CD4-positive, alpha-beta T cell treated with Interleukin-17A for 4 hours (primary cell): ENCODE results near the gene TRMT61A.
A peak's percentile ranks its signal among the peaks of the same experiment; 100 is the strongest.

ENCODE experiments used
- DNase-seq: peaks from one replicate; pipeline ENCODE4 v3.0.0-alpha.2; 2020; ENCODE audit warnings: mixed read lengths

The TRMT61A gene

DNA sequence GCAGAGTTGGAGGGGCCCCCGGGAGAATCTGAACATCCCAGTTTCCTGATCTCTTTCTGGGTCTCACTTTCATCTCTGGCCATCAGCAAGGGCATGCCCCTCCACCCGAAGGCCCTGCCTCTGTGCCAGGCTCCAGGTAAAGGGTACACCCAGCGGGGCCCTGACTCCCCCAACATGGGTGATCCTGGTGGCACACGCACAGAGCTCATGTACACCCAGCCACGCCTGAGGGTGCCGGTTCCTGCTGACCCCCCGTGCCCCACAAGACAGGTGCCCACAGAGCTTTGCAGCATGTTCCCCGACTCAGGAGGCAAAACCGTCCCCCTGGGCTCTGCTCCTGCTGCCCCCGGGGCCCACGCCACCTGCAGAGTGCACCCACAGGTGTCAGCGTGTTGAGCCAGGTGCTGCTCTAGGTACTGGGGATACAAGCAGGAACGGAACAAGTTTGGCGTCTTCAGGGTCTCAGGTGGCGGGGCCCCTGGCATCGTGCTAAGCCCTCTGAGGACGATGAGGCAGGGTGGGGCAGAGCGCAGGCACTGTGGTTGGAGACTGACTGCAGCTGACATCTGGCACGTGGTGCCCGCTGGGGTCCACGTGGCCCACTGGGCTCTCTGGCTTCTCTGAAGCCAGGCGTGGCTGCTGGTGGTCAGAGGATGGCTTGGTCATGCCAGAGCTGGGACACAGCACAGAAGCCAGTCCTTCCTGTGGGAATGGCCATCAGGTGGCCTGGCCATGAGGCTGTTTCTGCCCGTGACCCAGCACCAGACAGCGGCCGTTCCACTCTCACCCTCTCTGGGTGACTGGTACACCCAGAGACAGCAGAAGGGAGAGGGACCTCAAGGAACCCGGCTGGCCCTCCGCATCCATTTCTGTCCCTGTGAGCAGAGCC is 19.7 kb downstream of the TRMT61A start:
- no peak for DNase-seq

DNA sequence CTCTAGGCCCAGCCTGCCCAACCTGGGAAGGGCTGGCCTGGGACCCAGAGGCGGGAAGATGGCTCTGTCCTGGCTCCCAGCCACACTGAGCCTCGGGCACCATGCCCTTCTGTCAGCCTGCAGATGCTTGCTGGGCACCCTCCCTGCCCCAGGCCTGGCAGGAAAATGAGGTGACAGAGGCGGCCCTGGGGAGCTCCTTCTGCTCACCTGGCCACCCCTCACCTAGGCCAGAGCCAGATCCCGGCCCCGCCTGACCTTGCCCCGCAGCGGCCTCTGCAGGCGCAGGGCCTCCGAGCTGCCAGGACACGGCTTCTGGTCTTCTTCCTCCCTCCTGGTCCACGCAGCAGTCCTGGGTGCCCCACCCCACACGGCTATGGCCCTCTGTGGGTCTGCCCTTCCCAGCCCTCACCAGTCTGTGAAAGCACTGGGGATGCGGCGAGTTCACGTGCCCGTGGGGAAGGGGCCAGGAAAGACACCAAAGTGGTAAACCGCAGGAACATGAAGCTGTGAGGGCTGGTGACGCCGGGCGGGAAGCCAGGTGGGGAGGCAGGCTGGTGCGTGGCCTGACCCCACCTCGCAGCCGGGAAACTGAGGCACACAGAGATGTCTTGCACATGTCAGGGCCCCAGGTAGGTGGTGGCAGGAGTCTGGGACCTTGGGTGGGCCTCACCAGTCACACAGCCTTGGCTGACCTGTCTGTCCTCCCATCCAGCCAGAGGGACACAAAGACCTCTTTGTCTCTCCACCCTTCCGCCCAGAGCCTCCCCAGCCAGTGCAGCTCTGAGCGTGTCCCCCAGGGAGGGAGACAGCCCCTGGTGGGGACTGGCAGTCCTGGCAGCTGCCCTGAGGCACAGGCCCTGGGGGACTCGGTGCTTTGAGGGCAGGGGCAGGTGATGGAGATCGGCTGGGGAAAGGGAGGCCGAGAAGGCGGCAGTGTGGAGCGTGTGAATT is 20.6 kb downstream of the TRMT61A start:
- DNase-seq: no peak

DNA sequence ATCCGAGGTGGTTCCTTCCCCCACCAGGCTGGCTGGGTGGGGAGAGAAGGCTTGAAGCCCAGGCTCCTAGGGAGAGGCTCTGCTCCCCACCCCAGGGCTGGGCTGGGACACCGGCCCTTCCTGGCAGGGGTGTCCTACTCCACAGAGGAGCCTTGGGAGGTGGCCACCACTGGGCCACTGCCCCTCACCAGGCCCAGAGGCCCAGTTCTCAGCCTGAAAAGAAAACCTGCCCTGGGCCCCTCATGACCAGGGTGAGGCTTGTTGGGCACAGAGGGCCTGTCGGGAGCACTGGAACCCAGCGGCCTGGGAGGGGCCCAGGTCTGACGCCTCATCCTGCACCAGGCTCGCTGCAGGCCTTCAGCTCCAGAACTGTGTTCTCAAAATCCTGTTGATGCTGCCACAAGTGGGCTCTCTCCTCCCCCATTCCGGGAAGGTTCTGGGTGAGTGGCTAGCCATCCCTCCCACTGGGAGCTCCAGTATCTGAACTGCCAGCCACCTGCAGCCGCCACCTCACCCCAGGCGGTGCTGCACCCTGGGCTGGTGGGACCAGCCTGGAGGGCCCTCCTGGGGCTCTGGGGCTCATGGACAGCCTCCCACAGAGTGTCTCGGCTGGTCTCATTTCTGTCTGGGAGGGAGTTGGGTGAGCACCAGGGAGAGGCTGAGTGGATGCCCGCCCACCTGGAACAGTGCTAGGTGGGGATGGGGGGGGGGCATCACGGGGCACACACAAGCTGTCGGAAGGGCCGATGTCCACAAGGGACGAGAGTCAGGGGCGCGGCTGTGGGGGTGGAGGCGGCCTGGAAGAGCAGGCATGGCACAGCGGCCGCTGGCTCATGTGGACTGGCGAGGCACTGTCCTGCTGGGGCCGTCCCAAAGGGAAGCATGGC is 21.7 kb downstream of the TRMT61A start:
- no peak for DNase-seq

DNA sequence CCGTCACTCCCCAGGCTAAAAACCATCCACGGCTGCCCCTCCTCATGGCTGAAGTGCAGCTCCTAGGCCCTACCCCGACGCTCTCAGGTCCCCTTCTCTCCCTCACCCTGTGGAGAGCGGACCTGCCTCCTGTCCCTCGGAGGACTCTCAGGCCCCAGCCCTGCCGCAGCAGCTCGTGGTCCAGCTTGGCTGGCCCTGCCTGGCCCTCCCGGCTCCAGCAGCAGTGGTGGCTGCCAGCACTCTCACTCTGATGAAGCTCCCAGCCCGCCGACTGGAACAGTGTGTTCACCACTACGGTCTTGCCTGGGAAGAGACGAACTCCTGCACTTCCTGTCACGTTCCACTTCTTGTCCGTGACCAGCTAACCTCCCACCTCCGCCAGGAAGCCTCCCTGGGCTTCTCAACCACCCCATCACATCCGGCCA is 22.4 kb downstream of the TRMT61A start:
- DNase-seq: no peak

DNA sequence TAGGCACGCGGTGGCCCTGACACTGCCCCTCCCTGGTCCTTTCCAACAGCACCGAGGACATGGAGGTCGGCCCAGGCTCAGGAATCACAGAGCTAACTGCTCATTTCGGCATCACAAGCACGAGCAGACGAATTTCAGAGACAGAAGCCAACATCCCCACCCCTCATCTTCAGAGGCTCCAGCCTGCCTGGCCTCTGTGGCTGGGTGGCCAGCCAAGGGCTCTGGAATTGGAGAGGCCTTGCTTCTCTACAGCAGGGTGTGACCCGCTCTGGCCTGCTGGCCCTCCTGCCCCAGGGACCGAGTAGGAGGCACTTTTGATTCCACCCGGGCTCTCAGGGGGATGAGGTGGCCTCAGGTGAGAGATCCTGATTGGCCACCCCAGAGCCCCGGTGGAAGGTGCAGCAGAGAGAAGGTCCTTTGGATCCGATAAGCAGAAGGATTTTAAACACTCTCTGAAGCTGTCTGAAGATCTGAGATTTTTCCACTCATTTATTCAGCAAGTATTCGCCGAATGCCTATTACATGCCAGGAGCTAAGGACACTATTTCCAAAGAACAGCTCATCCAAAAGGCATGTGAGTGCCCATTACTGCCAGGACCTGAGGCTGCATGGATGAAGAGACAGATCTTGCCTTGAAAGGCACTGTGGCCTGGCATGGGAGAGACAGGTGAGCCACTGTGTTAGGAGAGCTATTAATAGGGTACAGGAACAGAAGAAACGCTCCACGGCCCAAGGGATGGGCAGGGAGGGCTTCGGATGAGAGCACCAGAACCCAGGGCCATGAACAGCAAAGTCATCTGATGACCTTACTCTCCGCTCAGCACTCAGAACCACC is 23.2 kb downstream of the TRMT61A start:
- DNase-seq: no peak

DNA sequence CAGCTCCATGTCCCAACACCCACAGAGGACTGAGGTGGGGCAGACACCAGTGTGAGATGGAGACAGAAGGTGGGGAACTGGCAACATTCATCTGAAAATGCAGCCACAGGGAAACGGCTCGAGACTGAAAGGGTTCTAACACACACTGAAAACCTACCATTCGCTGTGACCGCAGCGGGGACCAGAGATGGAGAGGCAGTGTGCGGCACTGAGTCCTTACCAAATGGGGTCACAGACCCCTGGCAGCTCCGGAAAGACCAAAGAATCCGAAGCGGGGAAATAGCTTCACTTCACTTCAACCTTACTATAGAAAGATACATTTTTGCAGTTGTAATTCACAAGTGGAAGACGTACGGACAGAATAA is 23.8 kb downstream of the TRMT61A start:
- DNase-seq: no peak

DNA sequence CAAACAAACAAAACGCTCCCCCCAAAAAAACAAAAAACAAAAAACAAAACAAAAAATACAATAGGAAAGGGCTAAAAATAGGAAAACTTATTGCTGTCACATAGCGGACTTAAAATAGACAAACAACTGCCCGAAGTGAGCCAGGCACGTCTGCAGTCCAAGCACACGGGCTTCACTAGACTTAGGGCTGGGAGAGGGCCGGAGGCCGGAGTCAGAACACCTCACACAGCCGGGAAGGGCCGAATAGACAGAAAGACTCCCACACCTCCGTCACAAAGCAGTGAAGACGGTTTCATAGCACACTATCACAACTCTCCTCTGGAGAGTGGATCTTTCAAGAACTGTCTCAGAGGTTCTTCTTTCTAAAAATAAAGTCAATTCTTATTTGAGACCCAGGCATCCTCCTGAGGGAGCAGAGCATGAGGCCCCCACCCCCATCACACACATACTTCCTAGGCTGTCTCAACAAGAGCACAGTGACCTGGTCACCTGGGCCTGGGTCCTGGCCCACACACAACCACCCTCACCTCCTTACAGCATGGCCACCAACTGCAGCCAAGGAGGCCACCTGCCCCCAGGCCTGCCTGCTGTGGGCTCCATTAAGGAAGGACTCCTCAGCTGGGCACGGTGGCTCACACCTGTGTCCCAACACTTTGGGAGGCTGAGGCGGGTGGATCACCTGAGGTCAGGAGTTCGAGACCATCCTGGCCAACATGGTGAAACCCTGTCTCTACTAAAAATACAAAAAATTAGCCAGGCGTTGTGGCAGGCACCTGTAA is 26.8 kb downstream of the TRMT61A start:
- DNase-seq: no peak

DNA sequence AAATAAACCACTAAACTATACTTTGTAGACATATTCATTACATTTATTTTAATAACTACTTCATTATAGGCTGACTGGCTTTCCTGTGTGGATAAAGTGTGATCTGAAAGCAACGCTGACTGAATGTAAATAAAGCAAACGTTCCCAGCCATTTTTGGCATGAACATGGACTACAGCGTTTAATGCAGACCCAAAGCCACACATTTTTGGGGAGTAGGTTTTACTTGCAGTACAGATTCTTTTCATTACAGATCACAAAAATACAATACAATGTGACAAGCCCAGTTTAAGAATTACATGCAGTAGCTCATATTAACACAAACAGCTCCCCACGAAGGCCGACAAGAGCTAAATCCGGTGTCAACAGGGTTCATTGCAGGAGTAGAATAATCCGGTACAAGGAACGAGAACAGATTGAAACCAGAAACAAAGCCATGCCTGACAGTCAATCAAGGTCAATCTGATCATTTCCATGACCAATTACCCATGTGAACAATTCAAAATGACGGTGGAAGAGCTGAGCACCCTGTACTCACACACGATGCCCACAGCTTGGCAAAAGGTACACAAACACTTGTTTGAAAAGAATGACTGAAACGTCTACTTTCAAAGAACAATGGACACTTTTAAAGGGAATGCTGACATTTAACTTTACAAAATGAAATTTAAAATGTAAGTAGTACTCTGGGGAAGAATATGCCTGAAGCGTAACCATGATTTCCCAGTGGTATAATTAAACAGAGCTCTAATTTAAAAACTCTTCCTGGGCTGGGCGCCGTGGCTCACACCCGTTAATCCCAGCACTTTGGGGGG is 28.2 kb downstream of the TRMT61A start:
- no peak for DNase-seq

DNA sequence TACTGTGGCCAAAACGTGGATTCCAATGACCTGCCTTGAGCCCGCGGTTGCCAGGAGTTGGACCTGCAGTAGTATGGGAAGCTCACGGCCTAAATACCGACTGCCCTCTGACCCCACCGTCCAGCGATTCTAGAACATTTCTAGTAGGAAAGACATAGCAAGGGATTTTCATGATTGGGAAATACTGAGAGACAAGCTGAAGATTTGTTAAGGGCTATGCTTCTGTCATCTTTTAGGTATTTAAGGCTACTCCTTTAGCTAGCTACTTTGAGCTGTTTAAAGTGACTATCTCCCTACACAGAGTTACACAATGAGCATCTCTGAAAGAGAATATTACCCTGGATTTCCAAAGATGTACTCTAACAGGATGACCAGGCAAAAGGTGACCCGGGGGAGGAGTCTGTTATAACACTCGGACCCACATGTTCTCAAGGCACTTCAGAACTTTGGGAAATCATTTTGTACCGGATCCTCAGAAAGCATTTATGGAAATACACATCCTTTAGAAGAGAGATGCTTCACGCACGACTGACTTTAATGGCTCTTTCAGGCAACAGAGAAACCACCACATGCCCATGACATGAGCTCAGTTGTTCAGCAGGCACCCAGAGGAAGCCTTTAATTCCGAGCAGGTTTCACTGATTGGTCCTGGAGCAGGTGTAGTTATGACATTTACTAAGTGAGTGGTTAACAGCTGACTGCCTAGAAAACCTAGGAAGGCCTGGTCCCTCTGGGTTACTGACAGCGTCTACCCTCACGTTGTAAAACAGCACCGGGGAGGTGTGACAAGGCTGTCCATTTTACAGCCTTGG is 29.3 kb downstream of the TRMT61A start:
- DNase-seq: no peak

DNA sequence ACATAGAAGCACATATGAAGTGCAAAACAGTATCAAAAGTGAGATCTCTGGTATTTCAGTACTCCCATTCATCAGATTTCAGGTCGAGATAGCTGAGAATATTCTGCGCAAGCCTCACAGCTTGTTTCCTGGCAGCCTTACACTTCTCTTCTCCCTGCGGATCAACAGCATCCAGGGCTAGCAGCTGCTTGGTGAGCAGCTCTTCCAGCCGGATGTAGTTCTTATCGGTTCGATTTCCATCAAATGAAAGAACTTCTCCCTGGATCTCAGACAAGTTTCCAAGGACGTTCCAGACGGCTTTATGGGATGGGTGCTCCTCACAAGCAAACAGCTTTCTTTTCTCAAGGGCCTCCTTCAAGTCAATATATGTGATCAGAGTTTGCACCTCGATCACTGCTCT is 30.8 kb downstream of the TRMT61A start:
- no peak for DNase-seq

DNA sequence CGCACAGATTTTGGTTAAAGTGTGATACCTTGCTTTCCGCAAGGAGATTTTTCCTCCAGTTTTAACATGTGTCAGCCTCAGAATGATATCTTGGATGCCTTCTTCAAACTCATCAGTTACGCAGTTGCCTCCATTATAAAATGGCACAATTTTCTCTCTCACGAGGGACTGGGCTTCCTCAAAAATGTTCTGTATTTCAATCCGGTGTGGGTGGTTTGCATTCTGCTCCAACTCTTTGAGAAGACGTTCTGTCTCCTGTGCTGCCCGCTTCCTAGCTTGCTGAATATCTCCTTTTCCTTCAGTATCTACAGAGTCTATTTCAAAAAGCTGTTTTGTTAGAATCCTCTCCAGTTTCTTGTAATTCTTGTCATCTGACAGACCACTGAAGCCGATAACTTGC is 31.7 kb downstream of the TRMT61A start:
- no peak for DNase-seq

DNA sequence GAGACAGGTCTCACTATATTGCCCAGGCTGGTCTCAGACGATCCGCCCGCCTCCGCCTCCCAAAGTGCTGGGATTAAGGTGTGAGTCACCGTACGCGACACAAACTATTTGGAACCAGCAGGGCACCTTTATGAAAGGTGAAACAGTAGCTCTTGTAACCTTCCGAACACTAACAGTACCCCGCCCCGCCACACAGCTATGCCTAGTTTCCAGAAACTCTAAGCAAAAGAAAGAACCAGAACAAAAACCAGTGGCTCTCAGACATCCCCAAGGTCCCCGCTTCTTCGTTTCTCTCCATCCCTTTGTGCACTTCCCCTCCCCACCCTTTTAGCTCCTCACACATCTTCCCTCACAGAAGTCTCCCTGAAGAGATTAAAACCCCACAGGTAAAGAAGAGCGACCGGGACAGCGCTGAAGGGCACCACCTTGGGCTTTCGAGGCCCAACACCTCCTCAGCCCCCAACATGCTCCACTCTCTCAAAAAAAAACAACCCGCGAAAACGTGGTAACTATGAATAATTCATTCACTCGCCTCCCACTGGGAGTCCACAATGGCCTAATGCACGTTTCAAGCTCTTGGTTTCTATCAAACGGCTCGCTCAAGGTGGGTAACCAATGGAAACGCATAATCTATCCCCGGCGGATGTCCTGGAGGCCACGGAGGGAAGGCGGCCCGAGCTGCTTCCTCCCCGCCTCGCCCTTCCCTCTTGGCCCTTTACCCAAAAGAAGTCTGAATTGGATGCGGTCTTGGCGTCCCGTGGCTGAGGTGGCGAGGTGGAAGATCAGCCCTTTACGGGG is 32.6 kb downstream of the TRMT61A start:
- peak; percentile 23 for DNase-seq

DNA sequence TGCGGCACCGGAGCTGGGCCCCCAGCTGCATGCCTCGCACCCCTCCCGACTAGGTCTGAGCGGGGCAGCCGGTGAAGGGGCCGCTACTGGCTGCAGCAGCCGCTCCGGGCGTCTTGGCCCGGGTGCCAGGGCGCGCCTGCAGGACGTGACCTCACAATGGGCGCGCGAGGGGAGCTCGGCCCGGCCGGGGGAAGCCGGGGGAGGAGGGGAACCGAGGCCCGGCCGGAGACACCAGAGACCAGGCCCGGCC is 33.1 kb downstream of the TRMT61A start:
- no peak for DNase-seq

DNA sequence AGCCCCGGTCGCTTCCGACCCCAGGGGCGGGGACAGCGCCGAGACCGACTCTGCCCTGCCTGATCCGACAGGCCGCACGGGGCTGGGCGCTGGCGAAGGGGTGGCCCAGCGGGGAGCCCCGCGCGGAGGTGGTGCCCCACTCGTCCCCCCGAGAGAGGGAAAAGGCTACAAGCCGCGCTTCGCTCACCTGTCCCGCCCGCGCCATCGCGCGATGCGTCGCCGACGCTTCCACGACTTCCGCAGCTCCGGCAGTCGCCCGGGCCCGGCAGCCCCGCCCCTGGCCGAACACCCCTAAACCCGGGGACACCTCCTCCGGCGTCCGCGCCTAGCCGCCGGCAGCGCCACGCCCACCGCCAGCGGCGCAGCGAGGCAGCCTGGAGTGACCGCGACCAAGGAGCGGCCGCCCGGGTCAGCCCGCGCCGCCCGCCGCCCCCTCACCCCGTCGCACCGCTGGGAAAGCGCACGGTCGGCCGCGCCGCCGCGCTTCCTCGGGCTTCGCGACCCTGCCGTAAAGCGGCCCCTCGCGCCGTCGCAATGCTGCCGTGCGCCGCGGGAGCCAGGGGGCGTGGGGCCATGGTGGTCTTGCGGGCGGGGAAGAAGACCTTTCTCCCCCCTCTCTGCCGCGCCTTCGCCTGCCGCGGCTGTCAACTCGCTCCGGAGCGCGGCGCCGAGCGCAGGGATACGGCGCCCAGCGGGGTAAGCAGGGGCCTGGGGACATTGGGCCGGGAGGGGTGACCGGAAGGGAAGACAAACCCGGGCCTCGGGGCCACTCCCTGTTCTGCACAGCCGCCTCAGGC is 33.6 kb downstream of the TRMT61A start, which contains the start of the genes BAG5 and COA8:
BAG5 (minus strand) TSS at position 229 of the 797 bp plus-strand sequence. CDS start 1,493 bp downstream, outside the sequence.
COA8 (plus strand) TSS at position 532 of the 797 bp plus-strand sequence; CDS start at position 574, 42 bp downstream.
- peak; percentile 87 for DNase-seq

DNA sequence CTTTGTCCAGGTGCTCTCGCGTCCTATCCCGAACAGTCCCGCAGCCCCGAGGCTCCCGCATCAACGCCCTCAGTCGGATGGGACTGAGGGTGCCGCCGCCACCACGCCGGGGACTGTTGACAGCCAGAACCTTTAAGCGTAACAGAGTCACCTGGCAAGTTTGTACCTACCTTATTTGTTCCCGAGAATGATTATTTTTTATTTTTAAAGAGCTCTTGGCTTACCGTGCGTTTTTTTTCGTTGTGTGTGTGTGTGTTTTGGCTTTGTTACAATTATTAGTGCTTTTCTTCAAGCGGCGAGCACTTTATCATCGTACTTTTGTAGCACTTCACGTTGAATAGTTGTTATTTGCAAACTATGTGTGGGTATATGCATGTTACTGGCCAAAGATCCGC is 34.2 kb downstream of the TRMT61A start:
- DNase-seq: no peak

DNA sequence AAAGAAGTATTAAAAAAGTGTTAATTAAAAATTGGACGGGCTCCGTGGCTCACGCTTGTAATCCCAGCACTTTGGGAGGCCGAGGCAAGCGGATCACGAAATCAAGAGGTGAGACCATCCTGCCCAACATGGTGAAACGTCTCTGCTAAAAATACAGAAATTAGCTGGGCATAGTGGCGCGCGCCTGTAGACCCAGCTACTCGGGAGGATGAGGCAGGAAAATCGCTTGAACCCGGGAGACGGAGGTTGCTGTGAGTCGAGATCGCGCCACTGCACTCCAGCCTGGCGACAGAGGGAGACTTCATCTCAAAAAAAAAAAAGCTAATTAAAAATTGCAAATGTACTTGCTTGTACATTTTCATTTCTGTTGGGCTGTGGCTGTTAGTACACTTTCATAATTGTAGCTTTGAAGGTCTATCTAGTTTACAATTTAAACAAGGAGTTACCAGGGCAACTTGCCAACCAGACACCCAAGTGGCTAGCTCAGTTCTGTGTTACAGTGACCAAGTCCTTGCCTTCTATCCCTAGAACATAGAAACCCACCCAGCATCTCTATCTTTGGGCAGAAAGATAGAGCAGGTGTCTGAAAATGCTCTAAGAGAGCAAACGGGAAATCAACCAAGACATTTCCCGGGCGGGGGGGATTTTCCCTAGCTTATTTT is 35.0 kb downstream of the TRMT61A start:
- no peak for DNase-seq

DNA sequence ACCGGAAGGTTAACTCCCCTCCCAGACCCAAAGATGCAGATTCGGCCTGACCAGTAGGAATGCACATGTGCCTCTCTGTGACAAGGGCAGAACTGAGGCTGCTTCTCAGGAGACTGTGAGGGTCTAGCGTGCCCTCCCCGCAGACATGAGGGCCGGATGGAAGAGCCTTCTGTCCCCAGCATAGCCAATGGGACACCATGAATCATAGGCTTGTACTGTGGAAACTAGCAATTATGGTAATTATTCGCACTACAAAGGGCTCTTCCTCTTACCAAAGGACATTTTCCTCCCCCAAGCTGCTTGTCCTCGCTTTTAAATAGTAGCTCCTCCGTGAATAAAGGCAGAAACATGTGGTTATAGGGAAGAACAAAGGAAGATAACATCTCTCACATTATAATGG is 40.0 kb downstream of the TRMT61A start:
- DNase-seq: no peak
